Muscle of back (tissue), 13 donors: ENCODE data around the gene F8A2. TPM values are rescaled to one million over a fixed set of nuclear protein-coding genes. Genes with fewer than 3 reads are reported as not detected.
"Not testable (repeated sequence)": the region's sequence is repeated elsewhere in the genome, so short reads cannot be mapped to it uniquely, and the experiment has no call there.

Experiments used
- DNase-seq, 3 donors: peaks; one replicate each; pipeline versions ENCODE4 v3.0.0 to v3.0.0-alpha.2; 2013
- long read RNA-seq, 9 donors: transcript quantifications; one replicate each; lab custom pipeline, GENCODE V29; 2026
- polyA plus RNA-seq, 10 donors: library from polyadenylated mRNA; unstranded; fragments of 120-200 nt; gene quantifications; one replicate each; pipeline ENCODE4 v1.2.1, GENCODE V29; 2013; ENCODE audit not compliant: insufficient read length in 10 of 10

The F8A2 gene
- not detected for polyA plus RNA-seq
- long read RNA-seq, donor 1 = 0 reads
- long read RNA-seq, donor 2, partial matches to known transcripts = 0 of 1 reads
- long read RNA-seq, donor 2, other reads (novel, unspliced or antisense) = 0 of 1 reads
- long read RNA-seq, donor 3 = 0 reads
- long read RNA-seq, donor 4, partial matches to known transcripts = 0 of 1 reads
- long read RNA-seq, donor 4, other reads (novel, unspliced or antisense) = 0 of 1 reads
- long read RNA-seq, donor 5, partial matches to known transcripts = 0 of 3 reads
- long read RNA-seq, donor 5, other reads (novel, unspliced or antisense) = 0 of 3 reads
- long read RNA-seq, donor 6, transcript F8A2-201 (1 exons, 1,116 nt) = major isoform, 6 of 6 reads
- long read RNA-seq, donor 6, partial matches to known transcripts = 0 of 6 reads
- long read RNA-seq, donor 6, other reads (novel, unspliced or antisense) = 0 of 6 reads
- long read RNA-seq, donor 7, partial matches to known transcripts = 0 of 3 reads
- long read RNA-seq, donor 7, other reads (novel, unspliced or antisense) = 0 of 3 reads
- long read RNA-seq, donor 8, partial matches to known transcripts = 0 of 2 reads
- long read RNA-seq, donor 8, other reads (novel, unspliced or antisense) = 0 of 2 reads
- long read RNA-seq, donor 9 = 0 reads

DNA sequence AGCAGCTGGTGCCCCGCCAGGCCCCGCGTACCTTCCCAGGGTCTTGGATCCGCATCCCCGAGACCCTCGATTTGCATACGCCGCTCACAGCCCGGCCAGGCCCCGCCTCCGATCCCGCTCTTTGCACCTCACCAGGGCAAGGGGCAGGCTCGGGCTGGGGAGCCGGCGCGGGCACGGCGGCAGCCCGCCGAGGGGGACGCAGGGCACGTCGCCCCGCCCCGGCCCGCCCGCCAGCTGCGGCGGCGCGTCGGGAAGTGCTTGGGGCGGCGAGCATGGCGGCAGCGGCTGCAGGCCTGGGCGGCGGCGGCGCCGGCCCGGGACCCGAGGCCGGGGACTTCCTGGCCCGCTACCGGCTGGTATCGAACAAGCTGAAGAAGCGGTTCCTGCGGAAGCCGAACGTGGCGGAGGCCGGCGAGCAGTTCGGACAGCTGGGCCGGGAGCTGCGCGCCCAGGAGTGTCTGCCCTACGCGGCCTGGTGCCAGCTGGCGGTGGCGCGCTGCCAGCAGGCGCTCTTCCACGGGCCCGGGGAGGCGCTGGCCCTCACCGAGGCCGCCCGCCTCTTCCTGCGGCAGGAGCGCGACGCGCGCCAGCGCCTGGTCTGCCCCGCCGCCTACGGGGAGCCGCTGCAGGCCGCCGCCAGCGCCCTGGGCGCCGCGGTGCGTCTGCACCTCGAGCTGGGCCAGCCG, at the start of gene F8A2:
Gene F8A2 (plus strand): TSS at position 253 of the 686 bp plus-strand sequence. CDS start 20 bp downstream, at position 273.
- DNase-seq = not testable (repeated sequence)

DNA sequence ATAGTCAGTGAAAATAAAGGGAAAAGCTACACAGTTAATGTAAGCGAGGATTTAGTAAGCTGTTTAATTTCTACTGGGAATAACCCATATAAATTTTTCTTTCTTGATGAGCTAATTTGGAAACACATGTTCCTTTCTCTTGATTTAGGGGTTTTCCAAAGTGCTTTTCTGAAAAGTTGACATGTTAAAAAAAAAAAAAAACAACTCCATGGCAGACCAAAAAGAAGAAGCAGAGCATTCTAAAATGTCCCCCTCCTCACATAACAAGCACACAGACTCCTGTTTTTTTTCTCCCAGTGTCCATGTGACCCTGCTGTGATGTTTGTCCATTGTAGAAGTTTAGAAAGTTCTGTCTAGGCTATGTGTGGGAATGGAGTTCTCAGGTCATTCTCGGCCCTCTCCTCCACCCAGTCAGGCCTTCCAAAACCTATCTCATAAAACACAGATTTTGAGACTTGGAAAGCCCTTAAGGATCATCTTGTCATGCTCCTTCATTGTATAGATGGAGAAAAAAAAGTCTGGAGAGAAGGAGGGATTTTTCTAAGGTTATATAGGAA, 48.3 kb upstream of the F8A2 start:
- DNase-seq = peak in 1 of 3 donors; percentile 17

DNA sequence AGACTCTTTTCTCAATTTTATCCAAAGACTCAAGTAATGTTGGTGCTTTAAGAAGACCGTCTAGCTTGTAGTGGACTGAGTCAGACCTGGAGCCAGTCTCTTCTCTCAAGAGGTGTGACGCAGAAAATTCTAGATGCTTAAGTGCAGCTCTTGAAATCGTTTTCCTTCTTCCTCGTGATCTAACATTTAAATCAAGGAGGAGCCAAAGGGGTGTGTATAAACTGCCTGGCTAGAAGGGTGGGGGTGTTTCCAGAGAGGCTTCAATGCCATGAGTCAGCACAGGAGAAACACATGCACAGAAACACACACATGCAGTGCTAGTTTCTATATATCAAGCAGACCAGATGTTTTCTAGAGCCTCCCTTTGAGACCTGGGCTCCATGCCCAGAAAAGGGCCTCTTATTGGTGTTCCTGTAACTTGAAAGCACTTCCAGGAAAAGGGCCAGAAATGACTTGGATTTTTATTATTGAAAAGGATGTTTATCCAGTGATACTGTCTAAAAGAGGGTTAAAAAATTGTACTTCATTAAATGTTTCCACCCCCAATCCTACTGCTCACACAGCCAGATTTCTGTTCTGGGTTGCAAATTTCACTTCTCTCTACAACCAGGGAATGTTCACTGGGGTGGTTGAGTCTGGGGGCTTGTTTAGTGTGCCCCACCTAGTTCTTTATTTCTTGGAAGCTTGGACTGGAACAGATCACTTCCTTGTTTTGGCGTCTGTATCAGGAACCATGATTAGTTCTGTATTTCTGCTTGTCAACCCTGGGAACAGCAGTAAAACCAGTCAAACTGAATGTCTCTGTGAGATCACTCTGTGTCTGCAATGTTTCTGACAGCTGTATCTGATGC, 47.2 kb upstream of the F8A2 start, which contains the start of gene CLIC2:
Gene CLIC2 (minus strand): TSS at position 129 of the 851 bp plus-strand sequence. CDS start 187 bp downstream, outside the sequence.
- DNase-seq = peak; percentile 70 to 89 (median 72)

- DNase-seq = not testable (repeated sequence)
Measured at GRCh38 chrX:155335337-155335712, 46.6 kb upstream of the F8A2 start.

GRCh38 chrX:155345689-155346088, 36.2 kb upstream of the F8A2 start:
- DNase-seq = not testable (repeated sequence)

DNA sequence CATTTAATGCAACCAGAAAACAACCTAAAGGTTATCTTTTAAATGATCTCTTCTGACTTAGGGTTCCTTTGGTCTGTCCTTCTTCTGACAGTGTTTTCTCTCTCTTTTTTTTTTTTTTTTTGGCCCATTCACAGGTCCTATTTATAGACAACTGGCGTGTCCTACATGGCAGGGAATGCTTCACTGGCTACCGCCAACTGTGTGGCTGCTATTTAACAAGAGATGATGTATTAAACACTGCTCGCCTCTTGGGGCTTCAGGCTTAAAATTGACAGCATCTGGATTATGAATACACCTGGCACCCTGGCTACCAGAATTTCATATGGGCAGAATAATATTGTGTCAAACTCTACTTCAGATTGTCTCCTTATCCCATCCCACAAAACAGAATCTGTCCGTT, 32.4 kb upstream of the F8A2 start:
- not testable (repeated sequence) for DNase-seq

- not testable (repeated sequence) for DNase-seq
Measured at GRCh38 chrX:155363712-155364111, 18.2 kb upstream of the F8A2 start.

DNA sequence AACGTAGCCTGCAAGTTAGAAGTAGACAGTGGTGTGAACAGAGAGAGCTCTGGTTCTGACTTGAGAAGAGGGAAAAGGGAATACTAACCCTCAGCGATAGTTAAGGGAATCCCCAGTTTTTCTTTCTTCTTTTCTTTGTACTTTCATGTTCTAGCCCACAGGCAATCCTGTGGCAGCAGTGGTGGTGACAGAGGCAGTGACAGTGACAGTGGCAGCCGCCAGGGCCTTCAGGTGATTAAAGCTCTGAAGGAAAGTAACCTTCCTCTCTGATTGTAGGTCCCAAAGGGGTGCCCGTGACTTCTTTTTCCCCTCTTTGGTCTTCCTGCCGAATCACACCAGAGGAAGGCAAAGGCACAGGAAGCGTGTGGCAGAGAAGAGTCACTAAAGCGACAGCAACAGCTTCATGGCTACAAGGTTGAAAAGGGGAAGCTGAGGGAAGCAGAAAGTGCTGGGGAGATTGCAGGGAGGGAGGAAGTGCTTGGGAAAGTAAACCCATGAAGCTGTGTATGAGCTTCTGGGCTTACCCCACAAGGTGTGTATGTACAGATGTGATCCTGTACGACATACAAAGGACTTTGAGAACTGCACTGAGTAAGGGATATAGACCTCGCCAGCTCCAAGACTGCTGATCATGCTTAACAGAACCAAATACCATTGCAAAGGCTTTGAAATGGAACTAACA, 8.0 kb upstream of the F8A2 start:
- DNase-seq = not testable (repeated sequence)

DNA sequence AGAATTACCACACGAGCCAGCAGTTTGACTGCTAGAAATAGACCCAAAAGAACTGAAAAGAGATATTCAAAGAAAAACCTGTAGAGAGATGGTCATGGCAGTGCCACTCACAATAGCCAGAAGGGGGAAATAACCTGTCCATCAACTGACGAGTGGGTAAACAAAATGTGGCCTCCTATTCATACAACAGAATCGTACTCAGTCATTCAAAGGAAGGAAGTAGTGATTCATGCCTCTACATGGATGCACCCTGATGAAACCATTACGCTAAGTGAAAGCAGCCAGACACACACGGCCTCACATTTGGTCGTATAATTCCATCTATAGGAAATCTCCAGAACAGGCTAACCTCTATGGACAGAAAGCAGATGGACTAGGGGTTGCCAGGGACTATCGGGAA, 2.1 kb upstream of the F8A2 start:
- DNase-seq = not testable (repeated sequence)

GRCh38 chrX:155382529-155382967, 653 bp downstream of the F8A2 start:
- not testable (repeated sequence) for DNase-seq

GRCh38 chrX:155389634-155390033, 7.7 kb downstream of the F8A2 start:
- DNase-seq = no peak

DNA sequence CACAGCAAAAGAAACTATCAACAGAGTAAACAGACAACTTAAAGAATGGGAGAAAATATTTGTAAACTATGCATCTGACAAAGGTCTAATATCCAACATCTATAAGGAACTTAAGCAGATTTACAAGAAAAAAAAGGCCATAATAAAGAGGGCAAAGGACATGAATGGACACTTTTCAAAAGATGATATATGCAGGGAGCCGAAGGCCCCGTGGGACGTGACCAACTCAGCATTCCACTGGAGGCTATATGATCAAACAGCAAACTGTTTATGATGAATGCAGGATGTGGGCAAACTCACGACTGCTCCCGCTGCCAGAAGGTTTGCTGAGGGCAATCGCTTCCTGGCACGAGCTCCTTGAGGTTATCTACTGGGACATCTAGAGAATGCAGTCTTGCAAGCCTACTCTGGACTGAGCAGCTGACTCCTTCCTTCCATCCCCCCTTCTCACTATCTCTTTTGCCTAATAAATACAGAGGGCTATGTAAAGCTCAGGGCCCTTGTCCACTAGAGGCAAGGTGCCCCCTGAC, 12.9 kb downstream of the F8A2 start:
- DNase-seq = not testable (repeated sequence)

DNA sequence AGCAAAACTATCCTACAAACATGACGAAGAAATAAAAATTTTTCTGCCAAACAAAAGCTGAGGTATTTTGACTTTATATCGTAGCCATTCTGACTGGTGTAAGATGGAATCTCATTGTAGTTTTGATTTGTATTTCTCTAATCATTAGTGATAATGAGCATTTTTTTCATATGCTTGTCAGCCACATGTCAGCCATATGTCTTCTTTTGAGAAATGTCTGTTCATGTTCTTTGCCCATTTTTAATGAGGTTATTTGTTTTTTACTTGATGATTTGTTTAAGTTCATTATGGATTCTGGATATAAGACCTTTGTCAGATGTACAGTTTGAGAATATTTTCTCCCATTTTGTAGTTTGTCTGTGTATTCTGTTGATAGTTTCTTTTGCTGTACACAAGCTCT, 24.5 kb downstream of the F8A2 start:
- no peak for DNase-seq

GRCh38 chrX:155417769-155418168, 35.9 kb downstream of the F8A2 start:
- no peak for DNase-seq

Other genes starting within 250 kb of the F8A2 start
- gene VBP1, start 165.6 kb upstream of the F8A2 start, polyA plus RNA-seq = 10 to 100 TPM; 56.6 to 77.3 (median 69.1) TPM
- under 1 TPM; 0.28 to 0.67 (median 0.51) TPM for gene RAB39B, start 117.6 kb upstream of the F8A2 start, polyA plus RNA-seq
- 1 to 10 TPM; 2.6 to 6.6 (median 4.2) TPM for gene CLIC2, start 47.5 kb upstream of the F8A2 start, polyA plus RNA-seq
- gene F8A3, start 76.5 kb downstream of the F8A2 start, polyA plus RNA-seq = 1 to 10 TPM in 9 of 10 donors, under 1 TPM in 1; 0.28 to 8.5 (median 5.0) TPM
- gene SPRY3, start 230.5 kb downstream of the F8A2 start, polyA plus RNA-seq = 1 to 10 TPM in 9 of 10 donors, under 1 TPM in 1; 0.82 to 2.0 (median 1.1) TPM
- gene TMLHE, start 230.9 kb downstream of the F8A2 start, polyA plus RNA-seq = 10 to 100 TPM; 16.2 to 23.6 (median 18.6) TPM